Neuron (in vitro differentiated cells): Measurements from ENCODE around the gene CAPN8.
"Not testable (repeated sequence)": the region's sequence is repeated elsewhere in the genome, so short reads cannot be mapped to it uniquely, and the experiment has no call there.

Experiments
- H2AFZ ChIP-seq: one replicate; pipeline ENCODE4 v1.6.1; 2013; ENCODE audit warnings: low read depth, mild to moderate bottlenecking, inconsistent platforms, low read length, moderate library complexity
- H3K27me3 ChIP-seq: one replicate; pipeline ENCODE4 v1.6.1; 2013; ENCODE audit warnings: low read length; ENCODE audit not compliant: insufficient read depth
- H3K36me3 ChIP-seq: one replicate; pipeline ENCODE4 v1.6.1; 2013; ENCODE audit warnings: low read length; ENCODE audit not compliant: insufficient read depth
- H3K4me1 ChIP-seq: one replicate; pipeline ENCODE4 v1.6.1; 2013; ENCODE audit warnings: low read length; ENCODE audit not compliant: insufficient read depth
- H3K4me3 ChIP-seq: 2 replicates; pipeline ENCODE4 v1.5.1; 2013; ENCODE audit warnings: mild to moderate bottlenecking, low read length, moderate library complexity
- H3K9me3 ChIP-seq: one replicate; pipeline ENCODE4 v1.6.1; 2013; ENCODE audit warnings: low read length

CAPN8 gene

DNA sequence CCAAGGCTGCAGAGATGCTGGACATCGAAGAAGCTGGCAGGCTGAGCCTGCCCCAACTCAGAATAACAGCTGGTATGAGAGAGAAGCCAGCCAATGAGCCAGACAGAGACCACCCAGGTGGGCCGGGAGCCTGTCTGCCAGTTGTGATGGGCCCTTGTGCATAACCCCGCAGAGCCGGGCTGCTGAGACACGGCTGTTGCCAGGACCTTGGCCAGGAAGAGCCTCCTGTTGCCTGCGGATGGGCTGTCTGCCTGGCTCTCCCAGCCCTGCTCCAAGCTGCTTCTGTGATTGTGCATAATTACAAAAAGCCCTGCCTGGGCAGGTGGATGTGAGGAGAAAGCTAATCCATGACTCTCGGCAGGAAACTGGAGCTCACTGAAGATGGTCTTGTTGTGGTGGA is 126.5 kb downstream of the CAPN8 start:
- H3K36me3 ChIP-seq, result no peaks in the 10 kb centered on the region
- no peaks in the 10 kb centered on the region for H3K9me3 ChIP-seq
- peaks cover 2% of the 10 kb centered on the region for H3K27me3 ChIP-seq
- H3K4me1 ChIP-seq, result no peaks in the 10 kb centered on the region
- no peak overlapping the region for H2AFZ ChIP-seq
- H3K4me3 ChIP-seq, result no peak overlapping the region

GRCh38 chr1:223535319-223535718 is 130.2 kb downstream of the CAPN8 start:
- H3K4me1 ChIP-seq, result no peaks in the 10 kb centered on the region
- no peak overlapping the region for H3K4me3 ChIP-seq
- H3K27me3 ChIP-seq, result peaks cover 2% of the 10 kb centered on the region
- no peaks in the 10 kb centered on the region for H3K36me3 ChIP-seq
- H2AFZ ChIP-seq, result no peak overlapping the region
- no peaks in the 10 kb centered on the region for H3K9me3 ChIP-seq

DNA sequence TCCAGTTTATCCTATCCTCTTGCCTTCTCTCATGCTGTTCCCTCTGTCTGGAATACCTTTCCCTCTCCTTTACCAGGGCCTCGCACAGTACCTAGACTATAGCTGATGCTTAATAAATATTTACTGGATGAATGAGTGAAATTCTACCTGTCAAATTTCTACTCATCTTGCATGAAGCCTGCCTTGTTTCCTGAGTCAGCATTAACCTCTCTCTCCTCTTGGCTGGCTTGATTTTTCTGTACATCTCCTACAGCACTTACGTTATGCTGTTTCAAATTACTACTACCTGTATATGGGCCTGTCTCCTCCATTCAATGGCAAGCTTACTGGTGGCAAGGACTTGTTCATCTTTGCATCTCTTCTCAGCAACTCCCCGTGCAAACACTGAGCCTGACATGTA is 130.8 kb downstream of the CAPN8 start:
- H3K27me3 ChIP-seq, result peaks cover 2% of the 10 kb centered on the region
- no peaks in the 10 kb centered on the region for H3K36me3 ChIP-seq
- H3K4me3 ChIP-seq, result no peak overlapping the region

GRCh38 chr1:223533708-223534107 is 131.8 kb downstream of the CAPN8 start:
- Histone ChIP-seq H3K36me3 (no peaks in the 10 kb centered on the region), H3K4me1 (no peaks in the 10 kb centered on the region), H3K27me3 (peaks cover 2% of the 10 kb centered on the region), H2AFZ (no peak overlapping the region), H3K4me3 (no peak overlapping the region), H3K9me3 (no peaks in the 10 kb centered on the region)

More for the DNA sequence above, 130.8 kb downstream of the CAPN8 start:
- Histone ChIP-seq H3K4me1 (no peaks in the 10 kb centered on the region), H2AFZ (no peak overlapping the region), H3K9me3 (no peaks in the 10 kb centered on the region)

GRCh38 chr1:223531742-223532341 is 133.7 kb downstream of the CAPN8 start:
- Histone ChIP-seq H3K27me3 (peaks cover 2% of the 10 kb centered on the region), H3K36me3 (no peaks in the 10 kb centered on the region), H2AFZ (no peak overlapping the region), H3K4me3 (no peak overlapping the region), H3K4me1 (no peaks in the 10 kb centered on the region), H3K9me3 (no peaks in the 10 kb centered on the region)

- no peak overlapping the region for H2AFZ ChIP-seq
- H3K27me3 ChIP-seq, result no peaks in the 10 kb centered on the region
- no peaks in the 10 kb centered on the region for H3K9me3 ChIP-seq
- no peaks in the 10 kb centered on the region for H3K36me3 ChIP-seq
- no peak overlapping the region for H3K4me3 ChIP-seq
- no peaks in the 10 kb centered on the region for H3K4me1 ChIP-seq
Measured at GRCh38 chr1:223525957-223526356, 139.5 kb downstream of the CAPN8 start.

DNA sequence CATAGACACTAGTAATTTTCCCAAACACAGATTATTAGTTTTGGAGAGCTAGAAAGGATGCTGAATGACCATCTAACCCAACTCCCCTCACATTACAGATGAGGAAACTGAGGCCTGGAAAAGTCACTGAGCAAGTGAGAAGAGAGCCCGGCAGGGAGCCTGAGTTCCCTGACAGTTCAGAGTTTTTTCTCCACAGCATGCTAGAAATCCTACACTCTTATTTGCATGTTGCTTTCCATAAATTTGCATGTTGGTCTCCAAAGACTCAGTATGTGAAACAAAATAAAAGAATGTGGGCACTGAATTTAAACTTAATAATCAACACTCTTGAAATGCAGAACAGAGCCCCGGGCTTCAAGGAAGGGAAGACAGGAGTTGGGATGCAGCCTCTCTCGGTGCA is 140.0 kb downstream of the CAPN8 start:
- Histone ChIP-seq H3K4me1 (no peaks in the 10 kb centered on the region), H2AFZ (no peak overlapping the region), H3K36me3 (no peaks in the 10 kb centered on the region), H3K27me3 (no peaks in the 10 kb centered on the region), H3K4me3 (no peak overlapping the region), H3K9me3 (no peaks in the 10 kb centered on the region)

DNA sequence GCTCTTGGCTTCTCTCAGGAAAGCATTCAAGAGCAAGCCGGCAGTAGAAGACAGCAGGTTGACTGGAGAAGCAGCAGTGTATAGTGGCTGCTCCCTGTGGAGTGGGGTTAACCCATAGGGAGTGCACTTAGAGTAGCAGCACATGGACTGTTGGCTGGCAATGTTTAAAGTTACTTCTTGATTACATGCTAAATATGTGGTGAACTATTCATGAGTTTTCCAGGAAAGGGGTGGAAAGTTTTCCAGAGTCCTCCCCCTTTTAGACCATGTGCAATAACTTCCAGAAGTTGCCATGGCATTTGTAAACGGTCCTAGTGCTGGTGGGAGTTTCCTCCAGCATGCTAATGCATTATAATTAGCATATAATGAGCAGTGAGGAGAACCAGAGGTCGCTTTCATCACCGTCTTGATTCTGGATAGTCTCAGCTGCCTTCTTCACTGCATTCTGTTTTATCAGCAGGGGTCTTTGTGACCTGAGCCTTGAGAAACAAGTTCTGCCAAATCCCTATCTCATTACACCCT is 140.5 kb downstream of the CAPN8 start:
- no peak overlapping the region for H2AFZ ChIP-seq
- H3K36me3 ChIP-seq, result no peaks in the 10 kb centered on the region
- no peaks in the 10 kb centered on the region for H3K4me1 ChIP-seq
- no peak overlapping the region for H3K4me3 ChIP-seq
- H3K27me3 ChIP-seq, result no peaks in the 10 kb centered on the region
- H3K9me3 ChIP-seq, result no peaks in the 10 kb centered on the region

- H3K27me3 ChIP-seq, result no peaks in the 10 kb centered on the region
- no peak overlapping the region for H3K4me3 ChIP-seq
- no peak overlapping the region for H2AFZ ChIP-seq
Measured at GRCh38 chr1:223521150-223521549, 144.4 kb downstream of the CAPN8 start.

GRCh38 chr1:223520200-223520599 is 145.3 kb downstream of the CAPN8 start:
- H3K36me3 ChIP-seq, result no peaks in the 10 kb centered on the region
- no peaks in the 10 kb centered on the region for H3K4me1 ChIP-seq
- H3K4me3 ChIP-seq, result no peak overlapping the region

More at GRCh38 chr1:223521150-223521549, 144.4 kb downstream of the CAPN8 start:
- Histone ChIP-seq H3K4me1 (no peaks in the 10 kb centered on the region), H3K9me3 (no peaks in the 10 kb centered on the region), H3K36me3 (no peaks in the 10 kb centered on the region)

DNA sequence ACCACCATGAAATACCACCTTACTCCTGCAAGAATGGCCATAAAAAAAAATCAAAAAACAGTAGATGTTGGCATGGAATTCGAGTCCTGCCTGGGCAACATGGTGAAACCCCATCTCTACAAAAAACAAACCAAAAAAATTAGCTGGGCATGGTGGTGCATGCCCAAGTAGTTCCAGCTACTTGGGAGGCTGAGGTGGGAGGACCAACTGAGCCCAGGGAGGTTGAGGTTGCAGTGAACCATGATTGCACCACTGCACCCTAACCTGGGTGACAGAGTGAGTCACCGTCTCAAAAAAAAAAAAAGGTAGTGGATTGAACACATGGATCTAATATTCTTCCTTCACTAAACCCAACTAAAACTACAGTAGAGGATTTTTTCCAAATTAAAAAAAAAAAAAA is 146.4 kb downstream of the CAPN8 start:
- Histone ChIP-seq H3K4me1 (no peaks in the 10 kb centered on the region), H3K36me3 (no peaks in the 10 kb centered on the region), H3K9me3 (no peaks in the 10 kb centered on the region), H3K27me3 (no peaks in the 10 kb centered on the region), H3K4me3 (no peak overlapping the region), H2AFZ (no peak overlapping the region)

More at GRCh38 chr1:223520200-223520599, 145.3 kb downstream of the CAPN8 start:
- Histone ChIP-seq H2AFZ (no peak overlapping the region), H3K27me3 (no peaks in the 10 kb centered on the region), H3K9me3 (no peaks in the 10 kb centered on the region)

DNA sequence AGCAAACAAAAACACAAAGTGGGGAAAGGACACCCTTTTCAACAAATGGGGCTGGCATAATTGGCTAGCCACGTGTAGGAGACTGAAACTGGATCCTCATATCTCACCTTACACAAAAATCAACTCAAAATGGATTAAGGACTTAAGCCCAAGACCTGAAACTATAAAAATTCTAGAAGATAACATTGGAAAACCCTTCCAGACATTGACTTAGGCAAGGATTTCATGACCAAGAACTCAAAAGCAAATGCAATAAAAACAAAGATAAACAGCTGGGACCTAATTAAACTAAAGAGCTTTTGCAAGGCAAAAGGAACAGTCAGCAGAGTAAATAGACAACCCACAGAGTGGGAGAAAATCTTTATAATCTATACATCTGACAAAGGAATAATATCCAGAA is 146.9 kb downstream of the CAPN8 start:
- H2AFZ ChIP-seq, H3K9me3 ChIP-seq, H3K4me1 ChIP-seq, H3K27me3 ChIP-seq, H3K4me3 ChIP-seq, H3K36me3 ChIP-seq: not testable (repeated sequence)

DNA sequence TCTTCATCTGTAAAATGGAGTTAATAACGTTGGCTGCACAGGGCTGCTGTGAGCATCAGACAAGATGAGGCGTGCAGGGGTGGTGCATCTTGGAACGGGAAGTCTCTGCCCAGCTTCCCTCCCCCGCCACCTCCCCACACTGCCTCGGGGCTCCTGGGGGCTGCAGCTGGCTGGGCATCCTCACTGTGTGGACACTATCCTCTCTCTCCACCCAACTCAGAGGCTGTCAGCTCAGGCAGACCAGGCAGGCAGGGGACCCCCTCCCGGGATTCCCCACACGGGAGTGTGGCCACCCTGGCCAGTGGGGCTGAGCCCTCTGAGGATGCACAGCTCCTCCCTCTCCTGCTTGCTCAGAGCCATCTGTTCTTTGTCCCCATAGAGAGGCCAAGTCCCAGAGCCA is 149.6 kb downstream of the CAPN8 start:
- Histone ChIP-seq H3K4me1 (no peaks in the 10 kb centered on the region), H3K36me3 (no peaks in the 10 kb centered on the region), H3K9me3 (no peaks in the 10 kb centered on the region), H2AFZ (no peak overlapping the region), H3K4me3 (no peak overlapping the region), H3K27me3 (no peaks in the 10 kb centered on the region)

DNA sequence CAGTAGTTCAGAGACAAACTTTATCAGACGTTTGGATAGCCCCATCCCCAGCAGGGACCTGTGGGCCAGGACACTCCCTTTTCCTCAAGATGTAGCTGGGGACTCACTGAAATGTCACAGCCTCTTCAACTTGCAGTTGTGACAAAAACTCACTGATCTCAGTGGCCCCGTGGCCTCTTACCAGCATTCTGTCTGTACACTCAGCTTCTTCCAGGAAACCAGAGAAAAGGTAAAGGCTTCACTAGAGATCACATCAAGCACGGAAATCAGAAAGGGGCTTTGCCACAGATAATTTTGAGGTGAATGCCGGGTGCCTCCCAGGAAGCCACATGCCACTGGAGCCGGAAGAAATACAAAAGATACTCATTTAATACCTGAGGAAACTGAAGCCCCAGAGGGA is 150.1 kb downstream of the CAPN8 start:
- Histone ChIP-seq H3K27me3 (no peaks in the 10 kb centered on the region), H3K36me3 (no peaks in the 10 kb centered on the region), H2AFZ (no peak overlapping the region), H3K9me3 (no peaks in the 10 kb centered on the region), H3K4me1 (no peaks in the 10 kb centered on the region), H3K4me3 (no peak overlapping the region)
